GM19438 (cell line): ENCODE measurements around the gene SHLD1.

Experiments used
- ATAC-seq: cut with Tn5 transposase; IDR thresholded peaks from one replicate; pipeline ENCODE4 v1.9.1; 2021; ENCODE audit warnings: low read depth; ENCODE audit not compliant: unreplicated experiment

SHLD1 gene

GRCh38 chr20:5884465-5885335, 134.5 kb downstream of the SHLD1 start:
- no peak for ATAC-seq

- ATAC-seq, result no peak
These were observed 135.7 kb downstream of the SHLD1 start for GRCh38 chr20:5885866-5886265.

- ATAC-seq, result no peak
These were observed 136.6 kb downstream of the SHLD1 start for GRCh38 chr20:5886788-5887187.

GRCh38 chr20:5887386-5887785, 137.2 kb downstream of the SHLD1 start:
- ATAC-seq, result no peak

GRCh38 chr20:5888041-5888440, 137.8 kb downstream of the SHLD1 start:
- ATAC-seq, result no peak

- no peak for ATAC-seq
These were observed 140.7 kb downstream of the SHLD1 start for GRCh38 chr20:5890773-5891441.

GRCh38 chr20:5893052-5893451, 142.9 kb downstream of the SHLD1 start:
- ATAC-seq, result no peak

- no peak for ATAC-seq
These were observed 143.4 kb downstream of the SHLD1 start for GRCh38 chr20:5893621-5894020.

GRCh38 chr20:5895626-5896025, 145.4 kb downstream of the SHLD1 start:
- ATAC-seq, result no peak

GRCh38 chr20:5899444-5899843, 149.2 kb downstream of the SHLD1 start:
- ATAC-seq, result no peak

- no peak for ATAC-seq
These were observed 150.7 kb downstream of the SHLD1 start for GRCh38 chr20:5900908-5901307.

GRCh38 chr20:5908981-5909380, 158.8 kb downstream of the SHLD1 start:
- ATAC-seq, result no peak

GRCh38 chr20:5910186-5910585, 160.0 kb downstream of the SHLD1 start:
- no peak for ATAC-seq

GRCh38 chr20:5913166-5913565, 163.0 kb downstream of the SHLD1 start:
- ATAC-seq, result no peak
